Ishikawa (cell line): ENCODE data around the gene GET4.

Source experiments
- CEBPB ChIP-seq: IDR thresholded peaks from 2 replicates; pipeline ENCODE4 v1.6.1; 2012
- RAD21 ChIP-seq: IDR thresholded peaks from 2 replicates; pipeline ENCODE4 v1.6.1; 2012; ENCODE audit warnings: low read depth

DNA sequence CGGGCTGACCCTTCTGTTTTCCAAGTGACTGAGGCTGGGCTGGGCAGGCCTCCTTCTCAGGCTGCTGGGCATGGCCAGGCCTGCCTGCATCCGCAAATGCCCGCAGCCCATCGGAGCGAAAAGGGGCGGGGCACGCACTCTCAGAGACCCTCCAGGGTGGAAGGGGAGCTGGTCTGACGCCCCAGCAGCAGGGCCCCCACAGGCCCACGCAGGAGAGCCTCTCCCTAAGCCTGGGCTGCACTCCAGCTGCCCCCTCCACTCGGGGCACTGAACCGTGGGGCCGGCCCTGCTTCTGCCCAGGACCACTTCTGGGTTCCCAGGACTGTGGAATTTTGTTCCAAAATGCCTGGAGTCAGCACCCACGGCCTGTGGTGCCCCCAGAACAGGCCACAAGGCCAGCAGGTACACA is 68.8 kb downstream of the GET4 start:
- TF ChIP-seq CEBPB (no peak), RAD21 (no peak)
